ENCODE data around the gene OR5AS1.

OR5AS1 gene

GRCh38 chr11:56027354-56027753 is at the start of gene OR5AS1:
Gene OR5AS1 (plus strand): TSS chr11:56027654. CDS start chr11:56030419, 2,765 bp downstream.
- Histone ChIP-seq H3K4me2 (ENCODE audit: low read depth, low read length, poor library complexity, severe bottlenecking) (no peak within 1 kb of the TSS), H3K9me3 (ENCODE audit: insufficient read depth, low read depth, low read length) (no peaks in the 10 kb centered on the region), H3K9me2 (replicated peaks; ENCODE audit: low read depth, low read length) (no peaks in the 10 kb centered on the region), H3K4me1 (ENCODE audit: insufficient read depth, low read length, poor library complexity, severe bottlenecking) (no peaks in the 10 kb centered on the region), H3K79me2 (ENCODE audit: insufficient read depth, low read length) (no peaks in the 10 kb centered on the region), H3K36me3 (ENCODE audit: insufficient read depth, low read length) (no peaks in the 10 kb centered on the region), H2AFZ (ENCODE audit: low read length) (no peak within 1 kb of the TSS), H3F3A (ENCODE audit: low read depth) (no peaks in the 10 kb centered on the region), H4K20me1 (ENCODE audit: insufficient read depth, low read length, poor library complexity, severe bottlenecking) (no peaks in the 10 kb centered on the region), H3K9ac (ENCODE audit: low read depth, low read length, poor library complexity, severe bottlenecking) (no peak within 1 kb of the TSS), H3K27me3 (ENCODE audit: insufficient read depth, low read length, poor library complexity, severe bottlenecking) (no peaks in the 10 kb centered on the region), H3K4me3 (ENCODE audit: low read length, poor library complexity, severe bottlenecking) (no peak within 1 kb of the TSS)
- no peak for TF ChIP-seq EZH2phosphoT487 (IDR thresholded peaks at IDR 0.05; ENCODE audit: borderline replicate concordance)
- TF ChIP-seq, protein P1, sequence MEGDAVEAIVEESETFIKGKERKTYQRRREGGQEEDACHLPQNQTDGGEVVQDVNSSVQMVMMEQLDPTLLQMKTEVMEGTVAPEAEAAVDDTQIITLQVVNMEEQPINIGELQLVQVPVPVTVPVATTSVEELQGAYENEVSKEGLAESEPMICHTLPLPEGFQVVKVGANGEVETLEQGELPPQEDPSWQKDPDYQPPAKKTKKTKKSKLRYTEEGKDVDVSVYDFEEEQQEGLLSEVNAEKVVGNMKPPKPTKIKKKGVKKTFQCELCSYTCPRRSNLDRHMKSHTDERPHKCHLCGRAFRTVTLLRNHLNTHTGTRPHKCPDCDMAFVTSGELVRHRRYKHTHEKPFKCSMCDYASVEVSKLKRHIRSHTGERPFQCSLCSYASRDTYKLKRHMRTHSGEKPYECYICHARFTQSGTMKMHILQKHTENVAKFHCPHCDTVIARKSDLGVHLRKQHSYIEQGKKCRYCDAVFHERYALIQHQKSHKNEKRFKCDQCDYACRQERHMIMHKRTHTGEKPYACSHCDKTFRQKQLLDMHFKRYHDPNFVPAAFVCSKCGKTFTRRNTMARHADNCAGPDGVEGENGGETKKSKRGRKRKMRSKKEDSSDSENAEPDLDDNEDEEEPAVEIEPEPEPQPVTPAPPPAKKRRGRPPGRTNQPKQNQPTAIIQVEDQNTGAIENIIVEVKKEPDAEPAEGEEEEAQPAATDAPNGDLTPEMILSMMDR (conservative IDR thresholded peaks at IDR 0.05; ENCODE audit: low read length) = no peak

DNA sequence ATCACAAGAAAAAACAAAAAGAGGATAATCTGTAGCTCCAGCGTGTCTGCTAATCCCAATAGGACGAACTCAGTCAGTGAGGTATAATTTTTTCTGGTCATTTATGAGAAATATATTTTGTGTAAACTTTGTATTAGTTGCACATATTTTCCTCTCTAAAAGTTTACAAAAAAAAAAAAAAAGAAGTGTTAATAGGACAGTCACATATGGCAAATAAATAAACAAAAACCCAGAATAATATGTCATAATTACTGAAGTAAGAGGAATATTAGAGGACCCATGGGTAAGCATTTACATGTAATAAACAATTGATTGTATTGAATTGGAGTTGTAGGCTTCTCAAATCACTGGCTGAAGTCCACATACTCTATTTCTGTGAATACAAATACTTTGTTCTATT is 32.9 kb upstream of the OR5AS1 start, which contains the start of gene OR5F1:
Gene OR5F1, minus strand, starts transcription at position 101 of the 400 bp plus-strand sequence. Its CDS starts 0 bp downstream, at position 101.
- H3K4me1 ChIP-seq (ENCODE audit: insufficient read depth, low read length, poor library complexity, severe bottlenecking) = no peaks in the 10 kb centered on the region
- no peak within 1 kb of the TSS for H2AFZ ChIP-seq (ENCODE audit: low read length)
- H4K20me1 ChIP-seq (ENCODE audit: insufficient read depth, low read length, poor library complexity, severe bottlenecking) = no peaks in the 10 kb centered on the region
- no peak within 1 kb of the TSS for H3K4me3 ChIP-seq (ENCODE audit: low read length, poor library complexity, severe bottlenecking)
- no peaks in the 10 kb centered on the region for H3F3A ChIP-seq (ENCODE audit: low read depth)
- H3K9ac ChIP-seq (ENCODE audit: low read depth, low read length, poor library complexity, severe bottlenecking) = no peak within 1 kb of the TSS
- H3K9me3 ChIP-seq (ENCODE audit: insufficient read depth, low read depth, low read length) = no peaks in the 10 kb centered on the region
- no peaks in the 10 kb centered on the region for H3K36me3 ChIP-seq (ENCODE audit: insufficient read depth, low read length)
- H3K27me3 ChIP-seq (ENCODE audit: insufficient read depth, low read length, poor library complexity, severe bottlenecking) = no peaks in the 10 kb centered on the region
- no peaks in the 10 kb centered on the region for H3K79me2 ChIP-seq (ENCODE audit: insufficient read depth, low read length)
- H3K9me2 ChIP-seq (replicated peaks; ENCODE audit: low read depth, low read length) = no peaks in the 10 kb centered on the region
- TF ChIP-seq, protein P1 (conservative IDR thresholded peaks at IDR 0.05; ENCODE audit: low read length) = no peak
- no peak for TF ChIP-seq EZH2phosphoT487 (IDR thresholded peaks at IDR 0.05; ENCODE audit: borderline replicate concordance)
- no peak within 1 kb of the TSS for H3K4me2 ChIP-seq (ENCODE audit: low read depth, low read length, poor library complexity, severe bottlenecking)

- TF ChIP-seq, protein P1 (conservative IDR thresholded peaks at IDR 0.05; ENCODE audit: low read length) = no peak
- no peak for TF ChIP-seq EZH2phosphoT487 (IDR thresholded peaks at IDR 0.05; ENCODE audit: borderline replicate concordance)
- H3K9me2 ChIP-seq (replicated peaks; ENCODE audit: low read depth, low read length) = no peaks in the 10 kb centered on the region
- H2AFZ ChIP-seq (ENCODE audit: low read length) = no peak overlapping the region
- 0 out of 2 replicates have a peak, but pooled peaks cover 3% of the 10 kb centered on the region for H3K9me3 ChIP-seq (ENCODE audit: insufficient read depth, low read depth, low read length)
- no peaks in the 10 kb centered on the region for H3K79me2 ChIP-seq (ENCODE audit: insufficient read depth, low read length)
- H3F3A ChIP-seq (ENCODE audit: low read depth) = no peaks in the 10 kb centered on the region
- H3K9ac ChIP-seq (ENCODE audit: low read depth, low read length, poor library complexity, severe bottlenecking) = no peak overlapping the region
- no peaks in the 10 kb centered on the region for H3K4me1 ChIP-seq (ENCODE audit: insufficient read depth, low read length, poor library complexity, severe bottlenecking)
- H3K27me3 ChIP-seq (ENCODE audit: insufficient read depth, low read length, poor library complexity, severe bottlenecking) = no peaks in the 10 kb centered on the region
- no peaks in the 10 kb centered on the region for H3K36me3 ChIP-seq (ENCODE audit: insufficient read depth, low read length)
- H3K4me2 ChIP-seq (ENCODE audit: low read depth, low read length, poor library complexity, severe bottlenecking) = no peak overlapping the region
- H4K20me1 ChIP-seq (ENCODE audit: insufficient read depth, low read length, poor library complexity, severe bottlenecking) = no peaks in the 10 kb centered on the region
- no peak overlapping the region for H3K4me3 ChIP-seq (ENCODE audit: low read length, poor library complexity, severe bottlenecking)
Measured at GRCh38 chr11:56010716-56011115, 16.7 kb upstream of the OR5AS1 start.

Data from Loucy (cell line).